Activated T-helper 17 cell treated with anti-CD3 and anti-CD28 coated beads, Interleukin-2, amount 50 U/mL, for 72 hours (primary cell): ENCODE results near the gene UVRAG. TPM values are rescaled to one million over a fixed set of nuclear protein-coding genes. Genes with fewer than 3 reads are reported as not detected.

ENCODE experiments used
- ATAC-seq: fragments of 150-1000 bp; cut with Tn5 transposase; replicated peaks from 2 replicates; pipeline ENCODE4 v1.10.0; 2021; ENCODE audit warnings: mild to moderate bottlenecking, moderate library complexity
- H3K27ac Mint-ChIP-seq: one replicate; pipeline ENCODE4 v1.8.0; 2022; ENCODE audit warnings: mixed read lengths
- H3K27me3 Mint-ChIP-seq: one replicate; pipeline ENCODE4 v1.8.0; 2022; ENCODE audit warnings: mixed read lengths
- H3K36me3 Mint-ChIP-seq: one replicate; pipeline ENCODE4 v1.8.0; 2022; ENCODE audit warnings: low read depth, mild to moderate bottlenecking, mixed read lengths
- H3K4me1 Mint-ChIP-seq: one replicate; pipeline ENCODE4 v1.8.0; 2022; ENCODE audit warnings: mixed read lengths
- H3K4me3 Mint-ChIP-seq: one replicate; pipeline ENCODE4 v1.8.0; 2022; ENCODE audit warnings: mild to moderate bottlenecking, mixed read lengths
- H3K9me3 Mint-ChIP-seq: one replicate; pipeline ENCODE4 v1.8.0; 2022; ENCODE audit warnings: mixed read lengths
- total RNA-seq, 2 donors: library from RNA; stranded (reverse); gene quantifications; one replicate each; pipeline ENCODE4 v1.2.3, GENCODE V29; 2022

UVRAG gene
- total RNA-seq, result 10 to 100 TPM; 14.1 to 20.1 TPM

DNA sequence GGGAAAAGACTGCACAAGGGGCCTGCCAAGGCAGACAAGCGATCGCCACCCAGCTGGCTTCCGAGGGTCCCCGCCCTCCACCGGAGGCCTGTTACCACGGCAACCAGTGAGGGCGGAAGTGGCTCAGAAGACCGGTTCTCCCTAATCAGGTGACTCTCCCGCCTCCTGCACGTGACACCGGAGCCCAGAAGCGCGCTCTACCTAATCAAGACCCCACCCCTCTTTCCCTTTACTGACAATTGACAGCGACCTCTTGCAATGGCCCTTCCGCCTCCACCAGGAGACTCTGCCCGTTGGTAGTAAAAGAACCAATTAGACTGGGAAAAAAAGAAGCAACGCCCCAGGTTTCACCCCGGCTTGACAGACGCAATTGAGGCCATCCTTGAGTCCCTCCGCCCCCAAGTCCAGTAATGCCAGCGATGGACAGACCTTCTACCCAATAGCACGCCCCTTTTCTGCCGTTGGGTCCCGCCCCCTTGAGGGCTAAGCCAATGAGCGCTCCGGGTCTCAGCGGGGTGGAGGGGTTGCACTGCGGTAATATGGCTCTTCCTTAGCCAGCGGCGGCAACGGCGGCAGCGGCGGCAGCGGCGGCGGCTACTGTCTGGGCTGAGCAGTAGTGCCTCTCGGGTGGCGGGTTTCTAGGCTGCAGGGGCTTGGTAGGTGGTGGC, at the start of gene UVRAG:
TSS of gene UVRAG (plus strand) at position 534 of the 668 bp plus-strand sequence. CDS start 198 bp downstream, outside the sequence.
- Mint-ChIP-seq H3K9me3 (no peaks in the 10 kb centered on the region), H3K4me1 (no peaks in the 10 kb centered on the region)

DNA sequence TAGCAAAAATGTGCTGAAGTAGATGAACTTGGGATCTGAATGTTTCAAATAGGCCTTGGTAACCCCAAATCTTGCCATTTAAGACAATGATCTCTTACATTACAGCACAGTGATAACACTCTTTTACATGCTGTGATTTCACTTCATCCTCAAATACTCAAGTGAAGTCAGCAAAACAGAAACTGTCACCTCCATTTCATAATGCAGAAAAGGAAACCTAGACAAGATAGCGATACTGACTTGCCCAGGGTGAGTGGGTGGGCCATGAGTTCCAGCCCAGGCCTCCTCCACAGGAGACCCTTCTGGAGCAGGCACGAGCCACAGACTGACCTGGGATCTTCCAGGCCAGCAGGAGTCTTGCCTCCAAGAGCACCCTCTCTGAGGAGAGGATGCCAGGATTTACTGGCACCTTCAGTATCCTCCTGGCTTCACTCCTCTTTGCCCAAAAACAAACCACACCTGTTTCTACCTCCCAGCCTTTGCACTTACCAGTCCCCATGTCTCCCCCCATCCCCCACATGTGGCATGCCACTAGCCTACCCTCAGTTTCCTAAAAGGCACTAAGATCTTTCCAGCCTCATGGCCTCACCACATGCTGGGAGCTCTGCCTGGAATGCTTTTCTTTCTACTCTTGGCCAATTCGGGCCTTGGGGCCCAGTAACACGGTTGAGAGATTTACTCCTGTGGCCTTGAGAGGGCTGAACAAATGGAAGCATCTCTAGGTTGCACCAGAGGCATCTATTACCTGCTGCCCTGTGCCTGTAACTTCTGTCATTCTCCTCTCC, 48.4 kb upstream of the UVRAG start:
- H3K9me3 Mint-ChIP-seq, result no peaks in the 10 kb centered on the region
- ATAC-seq, result no peak
- peaks cover 3% of the 10 kb centered on the region for H3K27me3 Mint-ChIP-seq
- peaks cover 9% of the 10 kb centered on the region for H3K4me1 Mint-ChIP-seq
- no peak overlapping the region for H3K4me3 Mint-ChIP-seq
- peak overlapping the region; percentile 64 for H3K27ac Mint-ChIP-seq
- no peaks in the 10 kb centered on the region for H3K36me3 Mint-ChIP-seq

More for the DNA sequence above, at the start of gene UVRAG:
- ATAC-seq, result peak; percentile 95
- Mint-ChIP-seq H3K4me3 (no peak within 1 kb of the TSS), H3K27me3 (no peaks in the 10 kb centered on the region), H3K27ac (peak within 1 kb of the TSS; percentile 93), H3K36me3 (no peaks in the 10 kb centered on the region)

DNA sequence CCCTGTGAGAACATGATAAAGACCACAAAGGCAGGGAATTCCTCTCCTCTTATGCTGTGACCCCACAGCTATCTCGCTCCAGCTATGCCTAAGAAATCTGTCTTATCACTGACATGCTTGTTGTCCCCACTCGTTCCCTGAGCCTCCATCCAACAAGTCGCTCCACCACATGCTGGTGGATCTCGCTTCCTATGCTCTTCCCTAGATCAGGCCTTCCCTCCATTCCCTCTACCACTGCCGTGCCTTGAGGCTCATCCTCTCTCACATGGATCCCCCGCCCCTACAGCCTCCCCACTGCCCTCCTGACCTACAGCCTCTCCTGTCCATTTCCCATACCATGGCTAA, 47.8 kb upstream of the UVRAG start:
- H3K36me3 Mint-ChIP-seq, result no peaks in the 10 kb centered on the region
- peak overlapping the region; percentile 64 for H3K27ac Mint-ChIP-seq
- H3K4me1 Mint-ChIP-seq, result peaks cover 9% of the 10 kb centered on the region
- peak overlapping the region; percentile 75 for H3K4me3 Mint-ChIP-seq
- H3K9me3 Mint-ChIP-seq, result no peaks in the 10 kb centered on the region
- H3K27me3 Mint-ChIP-seq, result peaks cover 3% of the 10 kb centered on the region
- ATAC-seq, result no peak

DNA sequence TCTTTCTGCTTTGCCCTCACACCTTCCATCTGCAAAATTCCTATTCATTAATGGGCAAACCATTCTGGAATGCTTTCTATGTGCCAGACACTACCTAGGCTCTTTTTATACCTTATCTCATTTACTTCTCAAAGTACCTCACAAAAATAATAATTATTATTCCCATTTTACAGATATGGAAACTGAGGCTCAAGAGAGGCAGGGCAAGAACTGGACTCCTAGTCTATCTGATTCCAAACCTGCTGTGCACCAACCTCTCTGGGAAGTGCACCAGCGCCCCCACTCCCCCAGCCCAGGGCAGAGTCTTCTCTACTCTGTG, 47.3 kb upstream of the UVRAG start:
- Mint-ChIP-seq H3K4me1 (peaks cover 9% of the 10 kb centered on the region), H3K27ac (peak overlapping the region; percentile 64), H3K36me3 (no peaks in the 10 kb centered on the region), H3K27me3 (peaks cover 3% of the 10 kb centered on the region), H3K4me3 (peak overlapping the region; percentile 75), H3K9me3 (no peaks in the 10 kb centered on the region)
- no peak for ATAC-seq

DNA sequence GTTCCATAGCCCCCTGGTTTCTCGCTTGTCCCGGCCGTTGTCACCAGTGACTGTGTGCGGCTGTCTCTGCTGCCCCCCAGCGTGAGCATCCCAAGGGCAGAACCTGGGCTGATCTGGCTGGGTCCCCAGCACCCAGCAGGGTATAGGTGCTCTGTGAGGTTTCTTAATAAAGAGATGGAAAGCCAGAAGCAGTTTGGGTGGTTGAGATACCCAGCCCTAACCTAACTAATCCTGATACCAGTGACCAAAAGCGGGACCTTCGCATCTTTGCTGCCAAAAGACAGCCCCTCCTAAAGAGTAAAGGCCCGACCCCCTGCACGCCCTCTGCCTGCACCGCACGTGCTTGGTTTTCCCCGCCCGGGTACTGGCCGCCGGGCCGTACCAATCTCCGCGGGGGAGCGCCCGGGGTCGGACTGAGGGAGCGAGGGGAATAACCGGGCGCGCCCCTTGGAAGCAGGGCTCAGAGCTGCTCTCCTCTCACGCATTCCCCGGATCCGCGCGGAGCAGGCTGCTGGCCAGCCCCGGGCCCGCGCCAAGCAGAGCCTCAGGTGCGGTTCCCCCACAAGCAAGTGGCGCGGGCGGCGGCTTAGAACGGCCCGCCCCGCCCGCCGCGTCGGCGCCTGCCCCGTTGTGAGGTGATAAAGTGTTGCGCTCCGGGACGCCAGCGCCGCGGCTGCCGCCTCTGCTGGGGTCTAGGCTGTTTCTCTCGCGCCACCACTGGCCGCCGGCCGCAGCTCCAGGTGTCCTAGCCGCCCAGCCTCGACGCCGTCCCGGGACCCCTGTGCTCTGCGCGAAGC, 46.7 kb upstream of the UVRAG start, which contains the start of gene DGAT2:
TSS of gene DGAT2 (plus strand) at position 667 of the 797 bp plus-strand sequence. CDS start 214 bp downstream, outside the sequence.
- Mint-ChIP-seq H3K4me1 (peaks cover 9% of the 10 kb centered on the region), H3K27ac (peak within 1 kb of the TSS; percentile 64), H3K4me3 (peak within 1 kb of the TSS; percentile 75), H3K9me3 (no peaks in the 10 kb centered on the region), H3K36me3 (no peaks in the 10 kb centered on the region), H3K27me3 (peaks cover 3% of the 10 kb centered on the region)
- ATAC-seq, result peak; percentile 89

DNA sequence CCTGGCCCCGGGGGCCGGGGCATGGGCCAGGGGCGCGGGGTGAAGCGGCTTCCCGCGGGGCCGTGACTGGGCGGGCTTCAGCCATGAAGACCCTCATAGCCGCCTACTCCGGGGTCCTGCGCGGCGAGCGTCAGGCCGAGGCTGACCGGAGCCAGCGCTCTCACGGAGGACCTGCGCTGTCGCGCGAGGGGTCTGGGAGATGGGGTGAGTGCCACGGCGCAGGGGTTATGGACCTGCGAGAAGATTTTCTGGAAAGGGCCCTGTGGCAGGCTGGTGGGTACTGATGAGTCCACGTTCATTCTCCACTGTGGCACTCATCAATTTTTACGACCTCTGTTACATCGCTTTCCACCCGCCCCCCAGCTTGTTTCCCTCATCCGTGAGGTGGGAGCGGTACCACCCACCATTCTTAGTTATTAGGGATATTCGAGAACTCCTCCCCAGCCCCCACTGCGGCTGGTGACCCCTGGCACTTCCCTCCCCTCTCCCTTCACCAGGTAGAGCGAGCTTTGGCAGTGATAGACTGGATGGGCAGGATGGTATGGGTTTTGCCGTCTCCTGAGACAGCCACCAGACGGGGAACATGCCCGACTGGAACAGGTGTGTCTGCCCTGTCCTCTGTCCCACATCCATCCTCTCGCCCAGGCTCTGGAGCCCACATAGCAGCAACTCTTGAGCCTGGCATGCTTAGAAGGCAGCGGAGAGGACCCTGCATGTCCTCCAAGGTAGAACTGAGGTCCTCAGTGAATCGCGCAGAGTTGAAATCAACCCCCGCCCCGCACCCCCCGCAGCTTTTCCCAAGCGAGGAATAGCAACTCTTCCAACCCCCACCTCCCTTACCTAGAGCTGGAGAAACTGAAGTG, 45.9 kb upstream of the UVRAG start:
- Mint-ChIP-seq H3K27ac (no peak overlapping the region), H3K4me1 (peaks cover 17% of the 10 kb centered on the region), H3K36me3 (no peaks in the 10 kb centered on the region), H3K4me3 (peak overlapping the region; percentile 75), H3K9me3 (no peaks in the 10 kb centered on the region), H3K27me3 (peaks cover 3% of the 10 kb centered on the region)
- no peak for ATAC-seq

DNA sequence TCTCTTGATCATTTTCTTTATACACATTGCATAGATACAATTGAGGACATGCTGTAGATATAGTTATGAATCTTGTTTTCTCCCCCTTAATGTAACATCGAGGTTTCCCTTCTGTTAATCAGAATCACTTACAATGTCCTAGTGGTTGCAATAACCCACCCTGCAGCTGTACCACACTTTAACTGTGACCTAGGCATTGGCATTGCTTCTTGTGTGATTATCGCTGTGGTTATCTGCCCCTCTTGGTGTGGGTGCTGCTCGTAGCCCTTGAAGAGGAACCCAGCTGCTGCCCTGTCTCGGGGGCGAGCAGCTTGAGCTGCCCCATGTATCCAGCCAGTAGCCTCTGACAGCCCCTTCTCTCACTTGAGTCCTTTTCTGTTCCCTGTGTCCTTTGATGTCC, 44.9 kb upstream of the UVRAG start:
- Mint-ChIP-seq H3K4me3 (peak overlapping the region; percentile 75), H3K36me3 (no peaks in the 10 kb centered on the region), H3K27ac (no peak overlapping the region), H3K27me3 (peaks cover 3% of the 10 kb centered on the region), H3K9me3 (no peaks in the 10 kb centered on the region), H3K4me1 (peaks cover 17% of the 10 kb centered on the region)
- no peak for ATAC-seq

DNA sequence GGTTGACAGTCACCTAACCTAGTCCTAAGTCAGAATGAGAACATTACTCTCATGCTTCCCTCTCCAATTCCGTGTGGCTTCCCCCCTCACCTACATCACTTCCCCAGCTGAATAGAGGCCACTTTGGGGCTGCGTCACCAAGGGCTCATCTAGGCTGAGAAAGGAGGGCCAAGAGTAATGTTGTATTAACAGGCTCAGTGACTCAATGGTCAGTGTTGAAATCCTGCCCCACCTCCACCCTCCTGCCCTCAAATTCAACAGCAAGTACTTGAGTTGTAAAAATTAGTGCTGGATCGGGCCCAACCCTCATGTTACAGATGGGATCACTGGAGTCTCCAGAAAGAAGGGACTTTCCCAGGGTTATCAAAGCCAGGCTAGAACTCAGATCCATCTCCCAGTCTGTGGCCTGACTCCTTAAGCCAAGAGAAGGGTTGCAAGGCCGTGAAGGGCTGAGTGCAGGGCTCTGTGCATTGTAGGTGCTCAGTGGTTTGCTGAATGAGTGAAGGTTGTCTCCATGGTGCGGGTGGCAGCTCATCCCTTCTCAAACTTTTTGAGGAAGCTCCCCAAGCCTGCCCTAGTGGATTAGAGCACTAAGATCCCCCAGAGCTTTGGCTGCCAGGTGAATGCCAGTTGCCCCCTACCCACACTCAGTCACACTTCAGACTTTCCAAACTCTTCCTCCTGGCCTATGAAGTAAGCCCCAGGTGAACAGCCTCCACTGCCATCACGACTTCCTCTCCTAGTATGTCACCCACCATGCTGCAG, 43.2 kb upstream of the UVRAG start:
- Mint-ChIP-seq H3K4me1 (peaks cover 16% of the 10 kb centered on the region), H3K9me3 (no peaks in the 10 kb centered on the region)
- ATAC-seq, result no peak

DNA sequence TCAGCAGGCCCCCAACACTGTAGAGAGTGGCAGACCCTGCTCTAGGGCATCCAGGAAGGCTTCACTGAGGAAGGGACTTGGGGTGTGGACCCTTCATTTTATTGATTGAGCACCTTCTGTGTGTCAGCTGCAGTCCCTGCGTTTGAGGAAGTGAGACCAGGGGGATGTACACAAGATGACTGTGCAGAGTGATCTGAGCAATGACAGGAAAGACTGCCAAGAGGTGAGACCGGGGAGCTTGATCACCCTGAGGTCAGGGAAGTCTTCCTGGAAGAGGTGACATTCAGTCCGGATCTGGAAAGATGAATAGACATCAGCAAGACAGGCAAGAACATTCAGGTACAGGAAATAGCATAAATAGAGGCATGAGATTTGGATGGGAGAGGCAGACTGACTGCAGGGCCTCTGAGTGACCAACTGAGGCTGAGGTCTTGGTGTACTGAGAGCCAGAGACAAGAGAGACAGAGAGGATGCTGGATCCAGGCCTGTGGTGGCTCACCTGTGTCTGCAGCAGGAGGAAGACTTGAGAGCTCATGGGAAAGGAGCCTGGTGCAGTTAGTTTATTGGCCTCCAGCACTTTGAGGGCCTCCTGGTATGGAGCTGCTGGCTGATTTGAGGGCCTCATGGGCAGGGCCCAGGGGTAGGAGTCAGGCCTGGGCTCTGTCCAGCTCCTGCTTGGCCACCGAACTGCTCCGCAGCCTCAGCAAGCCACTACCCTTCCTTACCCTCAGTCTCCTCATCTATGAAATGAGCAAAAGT, 41.2 kb upstream of the UVRAG start:
- no peaks in the 10 kb centered on the region for H3K27me3 Mint-ChIP-seq
- no peaks in the 10 kb centered on the region for H3K36me3 Mint-ChIP-seq
- peak overlapping the region; percentile 77 for H3K27ac Mint-ChIP-seq
- H3K9me3 Mint-ChIP-seq, result no peaks in the 10 kb centered on the region
- ATAC-seq, result peak; percentile 88
- H3K4me1 Mint-ChIP-seq, result peaks cover 16% of the 10 kb centered on the region
- H3K4me3 Mint-ChIP-seq, result peak overlapping the region; percentile 44

More for the DNA sequence above, 43.2 kb upstream of the UVRAG start:
- Mint-ChIP-seq H3K4me3 (no peak overlapping the region), H3K36me3 (no peaks in the 10 kb centered on the region), H3K27ac (no peak overlapping the region), H3K27me3 (peaks cover 3% of the 10 kb centered on the region)

DNA sequence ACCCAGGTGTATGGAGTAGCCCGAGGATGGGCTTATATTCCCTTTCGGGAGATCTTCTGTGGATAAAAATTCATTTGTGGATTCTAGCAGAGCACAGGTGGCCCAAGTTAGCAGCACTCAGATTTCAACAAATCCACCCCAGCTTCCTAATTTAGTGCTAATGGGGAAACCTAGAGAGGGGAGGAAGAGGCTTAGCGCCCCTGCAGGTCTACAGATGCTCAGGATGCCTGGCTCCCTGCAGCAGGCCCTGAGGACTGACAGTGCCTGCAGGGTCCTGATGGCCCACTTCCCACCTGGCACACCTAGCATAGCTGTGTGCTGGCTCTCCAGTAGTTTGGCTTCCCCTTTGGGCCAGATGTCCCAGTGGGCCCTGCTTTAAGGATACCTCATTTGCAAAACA, 40.0 kb upstream of the UVRAG start:
- peaks cover 16% of the 10 kb centered on the region for H3K4me1 Mint-ChIP-seq
- H3K4me3 Mint-ChIP-seq, result no peak overlapping the region
- H3K27ac Mint-ChIP-seq, result no peak overlapping the region
- no peaks in the 10 kb centered on the region for H3K36me3 Mint-ChIP-seq
- no peak for ATAC-seq
- H3K9me3 Mint-ChIP-seq, result no peaks in the 10 kb centered on the region
- no peaks in the 10 kb centered on the region for H3K27me3 Mint-ChIP-seq

DNA sequence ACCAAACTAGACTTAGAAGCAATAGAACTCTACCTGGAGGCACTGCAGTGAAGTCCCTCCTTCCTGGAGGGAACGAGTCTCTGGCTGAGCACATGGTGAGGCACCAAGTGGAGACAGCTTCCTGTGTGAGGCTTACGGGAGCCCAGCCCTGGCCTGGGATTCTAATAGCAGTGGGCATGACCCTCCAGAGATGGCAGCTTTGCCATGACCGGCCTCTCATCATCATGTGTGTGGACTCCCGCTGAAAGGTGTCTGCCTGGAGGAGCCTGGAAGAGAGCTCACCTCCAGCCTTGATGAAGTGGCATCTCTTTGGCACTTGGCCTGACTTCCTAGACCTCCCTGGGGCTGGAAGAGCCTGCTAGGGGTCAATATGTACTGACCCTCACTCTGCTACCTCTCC, 38.5 kb upstream of the UVRAG start:
- no peaks in the 10 kb centered on the region for H3K36me3 Mint-ChIP-seq
- H3K4me3 Mint-ChIP-seq, result no peak overlapping the region
- H3K27ac Mint-ChIP-seq, result peak overlapping the region; percentile 82
- no peaks in the 10 kb centered on the region for H3K27me3 Mint-ChIP-seq
- no peak for ATAC-seq
- H3K4me1 Mint-ChIP-seq, result peaks cover 16% of the 10 kb centered on the region
- no peaks in the 10 kb centered on the region for H3K9me3 Mint-ChIP-seq

DNA sequence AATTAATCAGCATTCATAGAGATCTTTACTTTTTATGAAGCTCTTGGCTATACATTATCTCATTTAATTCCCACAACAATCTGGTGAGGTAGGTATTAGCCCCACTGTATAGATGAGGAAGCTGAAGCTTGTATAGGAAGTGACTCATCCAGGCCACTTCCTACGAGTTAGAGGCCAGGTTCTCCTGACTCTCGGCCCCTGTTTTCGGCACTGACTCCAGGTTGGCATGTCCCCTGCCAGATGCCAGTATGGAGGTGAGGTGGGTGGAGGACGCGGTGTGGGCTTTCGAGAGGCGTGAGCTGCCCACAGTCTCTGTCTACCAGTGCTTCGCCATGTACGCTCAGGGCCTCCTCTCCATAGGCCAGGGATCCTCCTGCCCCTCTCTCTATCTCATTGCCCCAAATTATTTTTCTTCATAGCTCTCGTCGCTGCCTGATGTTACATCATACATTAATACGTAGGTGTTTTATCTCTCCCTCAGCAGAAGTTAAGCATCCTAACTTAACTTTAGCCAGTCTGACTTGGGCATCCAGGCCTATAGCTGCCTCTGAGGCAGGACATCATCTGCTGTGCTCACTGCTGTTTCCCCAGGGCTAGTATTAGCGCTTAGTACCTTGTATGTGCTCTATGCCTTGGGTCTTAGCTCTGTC, 37.4 kb upstream of the UVRAG start:
- H3K4me1 Mint-ChIP-seq, result peaks cover 16% of the 10 kb centered on the region
- H3K4me3 Mint-ChIP-seq, result no peak overlapping the region
- ATAC-seq, result peak; percentile 61
- H3K36me3 Mint-ChIP-seq, result no peaks in the 10 kb centered on the region
- peak overlapping the region; percentile 14 for H3K27ac Mint-ChIP-seq
- H3K9me3 Mint-ChIP-seq, result no peaks in the 10 kb centered on the region
- no peaks in the 10 kb centered on the region for H3K27me3 Mint-ChIP-seq
